HepG2 (cell line): ENCODE results near the gene UGGT1. TPM values are rescaled to one million over a fixed set of nuclear protein-coding genes. Genes with fewer than 3 reads are reported as not detected.
A peak's percentile ranks its signal among the peaks of the same experiment; 100 is the strongest.

Source experiments
- CENPT ChIP-seq: sonication (generic); formaldehyde crosslinking; IDR thresholded peaks from 2 replicates; pipeline ENCODE4 v1.8.0; 2022; ENCODE audit warnings: low read depth, mild to moderate bottlenecking, moderate library complexity, missing genetic modification reagents
- FOXA3 ChIP-seq: IDR thresholded peaks from 2 replicates; pipeline ENCODE4 v1.6.1; 2016; ENCODE audit warnings: missing genetic modification reagents, missing compliant biosample characterization
- KLF13 ChIP-seq: sonication (generic); formaldehyde crosslinking; IDR thresholded peaks from 2 replicates; pipeline ENCODE4 v1.4.0; 2020; ENCODE audit warnings: mild to moderate bottlenecking, missing genetic modification reagents
- MAX ChIP-seq: IDR thresholded peaks from 2 replicates; pipeline ENCODE4 v1.6.1; 2012; ENCODE audit warnings: inconsistent platforms
- MLX ChIP-seq: IDR thresholded peaks from 2 replicates; pipeline ENCODE4 v1.6.1; 2016
- NFATC3 ChIP-seq: sonication (generic); formaldehyde crosslinking; IDR thresholded peaks from 2 replicates; pipeline ENCODE4 v1.5.1; 2020; ENCODE audit warnings: mild to moderate bottlenecking, missing genetic modification reagents
- NFE2 ChIP-seq: sonication (generic); formaldehyde crosslinking; IDR thresholded peaks from 2 replicates; pipeline ENCODE4 v1.4.0; 2020; ENCODE audit warnings: missing genetic modification reagents
- NKX3-1 ChIP-seq: sonication (generic); formaldehyde crosslinking; IDR thresholded peaks from 2 replicates; pipeline ENCODE4 v1.5.0; 2020; ENCODE audit warnings: missing genetic modification reagents
- PRPF4 ChIP-seq: fragments of 200-400 bp; formaldehyde crosslinking; IDR thresholded peaks from 2 replicates; pipeline ENCODE4 v1.6.1; 2016; ENCODE audit warnings: low read length, low read depth; ENCODE audit not compliant: poor library complexity, severe bottlenecking
- RFX3 ChIP-seq: IDR thresholded peaks from 2 replicates; pipeline ENCODE4 v1.6.1; 2016; ENCODE audit warnings: missing biosample characterization, missing genetic modification reagents
- RXRA ChIP-seq: sonication (generic); formaldehyde crosslinking; IDR thresholded peaks from 2 replicates; pipeline ENCODE4 v1.5.1; 2020; ENCODE audit warnings: missing genetic modification reagents
- TGIF2 ChIP-seq: IDR thresholded peaks from 2 replicates; pipeline ENCODE4 v1.6.1; 2016; ENCODE audit warnings: control low read depth, missing compliant biosample characterization
- ZBED4 ChIP-seq: sonication (generic); formaldehyde crosslinking; IDR thresholded peaks from 2 replicates; pipeline ENCODE4 v1.4.0; 2020; ENCODE audit warnings: missing genetic modification reagents, borderline replicate concordance
- ZNF124 ChIP-seq: sonication (generic); formaldehyde crosslinking; IDR thresholded peaks from 2 replicates; pipeline ENCODE4 v1.4.0; 2020; ENCODE audit warnings: missing genetic modification reagents
- ZNF224 ChIP-seq: sonication (generic); formaldehyde crosslinking; IDR thresholded peaks from 2 replicates; pipeline ENCODE4 v1.5.0; 2020; ENCODE audit warnings: mild to moderate bottlenecking, missing genetic modification reagents
- ZNF484 ChIP-seq: sonication (generic); formaldehyde crosslinking; IDR thresholded peaks from 2 replicates; pipeline ENCODE4 v1.5.1; 2020; ENCODE audit warnings: mild to moderate bottlenecking, low read depth, missing genetic modification reagents, borderline replicate concordance
- ZNF713 ChIP-seq: sonication (generic); formaldehyde crosslinking; IDR thresholded peaks from 2 replicates; pipeline ENCODE4 v1.4.0; 2020; ENCODE audit warnings: mild to moderate bottlenecking, missing genetic modification reagents
- polyA plus RNA-seq, 8 experiments: library from polyadenylated mRNA; depleted of rRNA in 3 of 8; stranded (reverse) in 7 of 8; unstranded in 1 of 8; fragments of >200 nt; fragmentation: Illumina TruSeq in 4 of 8; extraction: Trizol in 4 of 8; gene quantifications; 2 replicates each; pipeline versions ENCODE4 v1.2.1 to v1.2.3, GENCODE V29; 2011 to 2016; ENCODE audit warnings: low read depth in 4 of 8, missing spikeins in 1 of 8, mixed read lengths in 1 of 8; ENCODE audit not compliant: insufficient read depth in 1 of 8
- total RNA-seq, 5 experiments: library from RNA; depleted of rRNA; stranded (reverse); fragments of >200 nt; fragmentation: Illumina TruSeq; extraction: Trizol; gene quantifications; 2 replicates each; pipeline ENCODE4 v1.2.3, GENCODE V29; 2016; ENCODE audit warnings: low read depth in 1 of 5
- TF ChIP-seq, protein P1 (sequence below): sonication (generic); formaldehyde crosslinking; IDR thresholded peaks from 2 replicates; pipeline ENCODE4 v1.4.0; 2020; ENCODE audit warnings: missing genetic modification reagents
- TF ChIP-seq, protein P2 (sequence below): sonication (generic); formaldehyde crosslinking; IDR thresholded peaks from 2 replicates; pipeline ENCODE4 v1.5.0; 2020; ENCODE audit warnings: missing genetic modification reagents

Gene UGGT1
- total and polyA plus RNA-seq, 2 of the 13 experiments (the other 11 are each of a cell fraction or from before 2014, with no cell fraction given) = 35.8 to 83.2 TPM

GRCh38 chr2:128090945-128091725 lies at the start of gene UGGT1 (continued):
- TF ChIP-seq ZBED4 (CRISPR knock-in tag) (peak; percentile 96), ZNF484 (no peak; the same call in 1 of the 2 replicates), NFATC3 (CRISPR knock-in tag) (peak; percentile 94), ZNF713 (CRISPR knock-in tag) (peak; percentile 64; the same call in 1 of the 2 replicates), ZNF224 (peak; percentile 95), CENPT (CRISPR knock-in tag) (peak; percentile 96), NKX3-1 (CRISPR knock-in tag) (no peak), ZNF124 (CRISPR knock-in tag) (peak; percentile 78; the same call in 1 of the 2 replicates), FOXA3 (peak; percentile 69), RXRA (peak; percentile 87), KLF13 (peak; percentile 87; the same call in 1 of the 2 replicates), NFE2 (CRISPR knock-in tag) (no peak), PRPF4 (no peak), MAX (peak; percentile 98), RFX3 (CRISPR knock-in tag) (no peak), MLX (CRISPR knock-in tag) (no peak), TGIF2 (peak; percentile 77)
- TF ChIP-seq, protein P1, sequence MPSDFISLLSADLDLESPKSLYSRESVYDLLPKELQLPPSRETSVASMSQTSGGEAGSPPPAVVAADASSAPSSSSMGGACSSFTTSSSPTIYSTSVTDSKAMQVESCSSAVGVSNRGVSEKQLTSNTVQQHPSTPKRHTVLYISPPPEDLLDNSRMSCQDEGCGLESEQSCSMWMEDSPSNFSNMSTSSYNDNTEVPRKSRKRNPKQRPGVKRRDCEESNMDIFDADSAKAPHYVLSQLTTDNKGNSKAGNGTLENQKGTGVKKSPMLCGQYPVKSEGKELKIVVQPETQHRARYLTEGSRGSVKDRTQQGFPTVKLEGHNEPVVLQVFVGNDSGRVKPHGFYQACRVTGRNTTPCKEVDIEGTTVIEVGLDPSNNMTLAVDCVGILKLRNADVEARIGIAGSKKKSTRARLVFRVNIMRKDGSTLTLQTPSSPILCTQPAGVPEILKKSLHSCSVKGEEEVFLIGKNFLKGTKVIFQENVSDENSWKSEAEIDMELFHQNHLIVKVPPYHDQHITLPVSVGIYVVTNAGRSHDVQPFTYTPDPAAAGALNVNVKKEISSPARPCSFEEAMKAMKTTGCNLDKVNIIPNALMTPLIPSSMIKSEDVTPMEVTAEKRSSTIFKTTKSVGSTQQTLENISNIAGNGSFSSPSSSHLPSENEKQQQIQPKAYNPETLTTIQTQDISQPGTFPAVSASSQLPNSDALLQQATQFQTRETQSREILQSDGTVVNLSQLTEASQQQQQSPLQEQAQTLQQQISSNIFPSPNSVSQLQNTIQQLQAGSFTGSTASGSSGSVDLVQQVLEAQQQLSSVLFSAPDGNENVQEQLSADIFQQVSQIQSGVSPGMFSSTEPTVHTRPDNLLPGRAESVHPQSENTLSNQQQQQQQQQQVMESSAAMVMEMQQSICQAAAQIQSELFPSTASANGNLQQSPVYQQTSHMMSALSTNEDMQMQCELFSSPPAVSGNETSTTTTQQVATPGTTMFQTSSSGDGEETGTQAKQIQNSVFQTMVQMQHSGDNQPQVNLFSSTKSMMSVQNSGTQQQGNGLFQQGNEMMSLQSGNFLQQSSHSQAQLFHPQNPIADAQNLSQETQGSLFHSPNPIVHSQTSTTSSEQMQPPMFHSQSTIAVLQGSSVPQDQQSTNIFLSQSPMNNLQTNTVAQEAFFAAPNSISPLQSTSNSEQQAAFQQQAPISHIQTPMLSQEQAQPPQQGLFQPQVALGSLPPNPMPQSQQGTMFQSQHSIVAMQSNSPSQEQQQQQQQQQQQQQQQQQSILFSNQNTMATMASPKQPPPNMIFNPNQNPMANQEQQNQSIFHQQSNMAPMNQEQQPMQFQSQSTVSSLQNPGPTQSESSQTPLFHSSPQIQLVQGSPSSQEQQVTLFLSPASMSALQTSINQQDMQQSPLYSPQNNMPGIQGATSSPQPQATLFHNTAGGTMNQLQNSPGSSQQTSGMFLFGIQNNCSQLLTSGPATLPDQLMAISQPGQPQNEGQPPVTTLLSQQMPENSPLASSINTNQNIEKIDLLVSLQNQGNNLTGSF = peak; percentile 51
- TF ChIP-seq, protein P2, sequence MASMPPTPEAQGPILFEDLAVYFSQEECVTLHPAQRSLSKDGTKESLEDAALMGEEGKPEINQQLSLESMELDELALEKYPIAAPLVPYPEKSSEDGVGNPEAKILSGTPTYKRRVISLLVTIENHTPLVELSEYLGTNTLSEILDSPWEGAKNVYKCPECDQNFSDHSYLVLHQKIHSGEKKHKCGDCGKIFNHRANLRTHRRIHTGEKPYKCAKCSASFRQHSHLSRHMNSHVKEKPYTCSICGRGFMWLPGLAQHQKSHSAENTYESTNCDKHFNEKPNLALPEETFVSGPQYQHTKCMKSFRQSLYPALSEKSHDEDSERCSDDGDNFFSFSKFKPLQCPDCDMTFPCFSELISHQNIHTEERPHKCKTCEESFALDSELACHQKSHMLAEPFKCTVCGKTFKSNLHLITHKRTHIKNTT (CRISPR knock-in tag) = no peak
